ES-I3 (cell line): ENCODE measurements around the gene PTMS.
A peak's percentile ranks its signal among the peaks of the same experiment; 100 is the strongest.

Source experiments
- H3K36me3 ChIP-seq: 2 replicates; pipeline ENCODE4 v1.6.1; 2013; ENCODE audit warnings: mild to moderate bottlenecking, low read length, control low read depth, moderate library complexity; ENCODE audit not compliant: insufficient read depth
- H3K4me1 ChIP-seq: 2 replicates; pipeline ENCODE4 v1.6.1; 2013; ENCODE audit warnings: mild to moderate bottlenecking, control low read depth, low read length; ENCODE audit not compliant: insufficient read depth
- H3K9ac ChIP-seq: 2 replicates; pipeline ENCODE4 v1.6.1; 2013; ENCODE audit warnings: low read depth, mild to moderate bottlenecking, low read length, moderate library complexity
- H3K9me3 ChIP-seq: 2 replicates; pipeline ENCODE4 v1.6.1; 2013; ENCODE audit warnings: mild to moderate bottlenecking, low read length, moderate library complexity; ENCODE audit not compliant: control insufficient read depth, insufficient read depth

PTMS gene

DNA sequence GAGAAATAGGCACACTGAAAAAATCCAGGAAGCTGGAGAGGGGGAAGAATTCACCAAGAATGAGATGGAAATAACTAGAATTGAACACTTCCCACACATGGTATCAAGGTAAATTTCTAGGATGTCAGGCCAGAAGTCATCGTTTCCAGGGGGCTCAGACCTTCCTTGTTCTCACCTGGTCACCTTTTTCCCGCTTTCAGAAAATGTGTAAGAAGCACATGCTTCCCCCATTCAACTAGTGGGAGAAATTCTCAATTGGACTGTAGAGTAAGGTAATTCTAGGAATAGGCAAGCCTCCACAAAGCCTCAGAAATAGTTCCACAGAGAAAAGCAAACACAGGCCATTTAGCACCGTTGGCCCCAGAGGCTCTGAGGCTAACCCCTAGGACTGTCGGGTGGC, 2.8 kb upstream of the PTMS start:
- no peaks in the 10 kb centered on the region for H3K9me3 ChIP-seq
- peak overlapping the region; percentile 36 for H3K9ac ChIP-seq
- H3K36me3 ChIP-seq = no peaks in the 10 kb centered on the region
- H3K4me1 ChIP-seq = peaks cover 21% of the 10 kb centered on the region

DNA sequence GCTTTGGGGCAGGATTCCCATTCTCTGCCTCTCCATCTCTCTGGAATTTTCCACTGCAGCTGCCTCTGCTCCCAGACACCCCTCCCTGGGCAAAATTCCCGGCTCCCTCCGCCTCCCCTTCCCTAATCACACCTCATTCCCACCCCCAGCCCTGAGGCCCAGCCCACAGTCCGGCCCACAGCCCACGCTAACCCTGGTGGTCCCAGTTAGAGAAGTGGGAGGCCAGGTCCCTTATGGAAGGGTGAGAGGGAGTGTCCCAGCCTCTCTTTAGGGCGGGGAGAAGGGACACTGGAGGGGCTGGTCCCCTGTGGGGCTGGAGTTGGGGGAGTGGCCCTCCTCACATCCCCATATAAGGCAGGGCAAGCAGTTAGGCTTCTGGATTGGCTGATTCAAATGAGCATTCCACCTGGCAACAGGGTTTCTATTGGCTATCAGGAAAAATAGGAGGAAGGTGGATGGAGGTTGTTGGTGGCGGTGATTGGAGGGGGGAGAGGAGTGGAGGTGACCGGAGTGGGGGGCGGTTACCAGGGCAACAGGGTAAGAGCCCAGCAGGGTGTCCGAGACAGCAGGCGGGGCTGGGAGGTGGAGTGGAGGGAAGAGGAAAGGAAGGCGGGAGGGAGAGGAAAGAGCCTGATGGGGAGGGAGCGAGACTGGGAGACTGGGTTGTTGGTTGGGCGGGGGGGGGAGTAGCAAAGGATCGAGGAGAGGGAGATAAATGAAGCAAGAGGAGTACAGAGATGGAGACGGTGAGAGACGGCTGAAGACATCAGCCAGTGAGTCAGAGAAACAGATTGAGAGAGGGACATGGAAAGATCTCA, 1.9 kb upstream of the PTMS start:
- Histone ChIP-seq H3K9me3 (no peaks in the 10 kb centered on the region), H3K9ac (peak overlapping the region; percentile 36), H3K4me1 (peaks cover 22% of the 10 kb centered on the region), H3K36me3 (no peaks in the 10 kb centered on the region)

DNA sequence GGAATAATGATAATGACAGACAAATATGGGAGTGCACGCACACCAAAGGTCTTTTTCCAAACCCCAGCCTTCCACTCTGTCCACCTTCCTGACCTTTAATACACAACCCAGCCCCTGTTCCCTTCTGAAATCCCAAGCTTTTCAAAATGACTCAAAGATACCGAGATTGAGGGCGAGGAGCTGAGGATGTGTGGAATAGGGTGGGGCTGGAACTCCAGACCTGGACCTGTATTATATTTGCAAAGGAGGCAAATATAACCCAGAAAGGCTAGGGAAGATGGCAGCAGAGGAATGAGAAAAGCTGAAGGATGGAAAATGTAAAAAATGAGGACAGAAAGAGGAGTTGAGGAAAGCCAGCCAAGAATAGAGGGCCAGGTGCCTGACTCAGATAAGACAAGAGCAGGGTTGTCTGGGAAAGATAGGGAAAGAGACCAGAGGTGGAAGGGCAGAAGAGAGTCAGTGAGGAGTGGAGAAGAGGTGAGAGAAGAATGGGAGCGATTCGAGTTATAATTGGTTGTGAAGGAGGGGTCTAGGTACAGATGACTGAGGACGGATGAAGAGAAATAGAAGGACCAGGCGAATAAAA, 1.0 kb upstream of the PTMS start:
- Histone ChIP-seq H3K9me3 (no peaks in the 10 kb centered on the region), H3K36me3 (no peaks in the 10 kb centered on the region), H3K4me1 (peaks cover 25% of the 10 kb centered on the region), H3K9ac (peak overlapping the region; percentile 83)

DNA sequence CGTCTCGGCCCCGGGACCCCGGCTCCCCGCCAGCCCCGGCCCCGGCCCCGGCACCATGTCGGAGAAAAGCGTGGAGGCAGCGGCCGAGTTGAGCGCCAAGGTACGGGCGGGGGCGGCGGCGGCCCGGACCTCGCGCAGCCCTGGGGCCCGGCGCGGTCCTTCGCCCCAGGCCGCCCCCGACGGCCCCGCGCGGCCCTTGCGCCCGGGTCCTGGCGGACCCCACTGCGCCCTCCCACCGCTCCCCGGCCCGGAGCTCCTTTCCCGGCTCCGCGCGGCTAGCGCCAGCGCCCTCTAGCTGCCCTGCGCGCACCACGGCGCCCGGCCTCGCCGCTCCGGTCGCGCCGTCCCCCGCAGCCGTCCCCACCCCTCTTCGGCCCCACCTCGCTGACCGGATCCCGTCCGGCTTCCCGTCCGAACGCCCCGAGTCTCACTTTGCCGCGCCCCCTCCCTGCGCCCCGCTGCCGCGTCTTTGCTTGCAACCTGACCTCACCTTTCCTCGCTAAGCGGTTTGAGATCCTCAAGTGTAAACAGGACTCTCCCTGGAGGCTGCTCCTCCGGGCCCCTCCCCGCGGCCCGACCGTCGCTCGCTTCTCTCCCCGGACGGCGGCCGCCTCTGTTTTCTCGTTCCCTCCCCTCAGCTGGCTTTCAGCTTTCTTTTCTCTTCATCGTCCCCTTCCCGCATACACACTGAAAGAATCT, 637 bp downstream of the PTMS start:
- H3K9me3 ChIP-seq = no peaks in the 10 kb centered on the region
- H3K9ac ChIP-seq = peak overlapping the region; percentile 83
- no peaks in the 10 kb centered on the region for H3K36me3 ChIP-seq
- peaks cover 25% of the 10 kb centered on the region for H3K4me1 ChIP-seq

DNA sequence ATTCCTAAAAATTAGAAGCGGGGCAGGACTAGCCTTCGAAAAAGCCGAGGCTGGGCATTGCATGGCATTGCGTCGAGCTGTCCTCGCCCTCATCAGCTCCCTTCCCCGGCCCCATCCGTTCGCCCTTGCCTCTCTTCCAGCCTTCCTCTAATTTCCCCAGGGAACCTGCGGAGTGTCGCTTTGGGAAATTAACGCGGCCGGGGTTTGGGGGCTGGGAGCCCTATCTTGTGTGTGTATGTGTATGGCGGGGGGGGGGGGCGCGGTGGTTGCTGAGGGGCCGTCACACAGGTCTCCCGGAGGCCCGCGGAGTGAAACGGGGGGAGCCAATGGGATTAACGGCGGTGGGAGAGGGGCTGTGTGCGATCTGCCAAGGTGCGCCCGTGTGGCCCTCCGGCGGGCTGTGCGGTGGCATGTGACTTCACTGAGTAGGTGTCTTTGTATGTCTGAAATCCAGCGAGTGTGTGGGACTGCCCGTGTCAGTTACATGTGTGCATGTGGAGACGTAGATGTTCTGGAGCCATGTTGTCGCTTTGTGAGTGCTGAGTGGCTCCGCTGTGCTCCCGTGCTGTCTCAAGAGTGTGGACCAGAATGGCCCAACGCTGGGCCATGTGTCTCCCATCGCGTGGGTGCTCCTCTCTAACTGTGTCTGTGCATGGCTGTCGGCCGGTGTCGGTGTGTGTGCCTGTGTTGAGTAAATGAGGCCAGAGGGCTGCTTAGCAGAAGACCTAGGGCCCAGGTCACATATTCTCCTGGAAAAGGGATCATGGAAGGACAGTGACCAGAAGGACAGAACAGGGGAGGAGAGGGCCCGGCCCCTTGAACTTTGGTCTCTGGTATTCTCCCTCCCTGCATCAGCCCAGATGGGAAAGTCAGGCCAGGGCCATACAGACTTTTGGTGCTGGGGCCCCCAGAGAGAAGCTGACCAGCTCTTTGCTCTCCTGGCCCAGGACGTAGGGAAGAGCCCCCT, 1.5 kb downstream of the PTMS start:
- Histone ChIP-seq H3K36me3 (no peaks in the 10 kb centered on the region), H3K9me3 (no peaks in the 10 kb centered on the region), H3K4me1 (peaks cover 25% of the 10 kb centered on the region)

DNA sequence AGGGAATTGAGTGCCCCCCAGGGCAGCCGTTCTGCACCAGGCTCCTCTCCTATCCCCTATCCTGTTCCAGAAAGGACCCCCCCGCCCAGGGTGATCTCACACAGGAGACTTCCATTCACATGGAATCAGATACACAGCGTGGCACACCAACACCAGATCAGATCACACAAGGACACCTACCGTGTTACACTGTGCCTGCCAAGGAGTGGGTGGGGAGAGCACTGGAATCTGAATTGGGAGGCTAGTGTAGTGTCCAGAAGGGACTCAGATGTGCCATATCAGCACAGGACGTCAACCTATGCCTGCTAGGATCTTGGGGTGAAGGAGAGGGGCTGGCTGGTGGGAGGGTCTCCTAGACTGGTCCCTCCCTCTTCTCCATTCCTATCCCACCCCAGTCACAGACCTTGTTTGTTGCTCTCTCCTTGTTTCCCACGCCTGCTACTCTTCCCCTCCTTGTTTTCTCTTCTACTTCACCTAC, 2.3 kb downstream of the PTMS start:
- Histone ChIP-seq H3K9ac (peak overlapping the region; percentile 83), H3K4me1 (peaks cover 29% of the 10 kb centered on the region), H3K36me3 (no peaks in the 10 kb centered on the region), H3K9me3 (no peaks in the 10 kb centered on the region)

More for the DNA sequence above, 1.5 kb downstream of the PTMS start:
- H3K9ac ChIP-seq = peak overlapping the region; percentile 83

DNA sequence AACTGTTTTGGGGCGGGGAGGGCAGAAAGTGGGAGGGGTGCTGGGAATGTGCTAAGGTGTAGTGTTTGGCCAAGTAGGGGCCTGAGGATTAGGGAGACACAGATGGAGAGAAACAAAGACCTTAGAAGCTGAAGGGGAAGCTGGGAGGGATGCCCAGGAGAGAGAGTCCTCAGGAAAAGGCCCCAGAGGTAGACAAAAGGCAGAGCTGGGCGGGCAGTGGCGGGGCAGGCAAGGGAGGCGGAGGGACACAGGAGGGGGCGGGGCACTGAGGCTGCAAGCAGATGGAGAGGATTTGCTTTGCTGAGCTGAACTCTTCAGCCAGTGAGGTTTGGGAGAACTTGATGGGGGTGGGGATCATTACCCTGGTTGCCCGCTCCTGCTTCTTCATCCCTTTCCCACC, 2.8 kb downstream of the PTMS start:
- no peaks in the 10 kb centered on the region for H3K9me3 ChIP-seq

DNA sequence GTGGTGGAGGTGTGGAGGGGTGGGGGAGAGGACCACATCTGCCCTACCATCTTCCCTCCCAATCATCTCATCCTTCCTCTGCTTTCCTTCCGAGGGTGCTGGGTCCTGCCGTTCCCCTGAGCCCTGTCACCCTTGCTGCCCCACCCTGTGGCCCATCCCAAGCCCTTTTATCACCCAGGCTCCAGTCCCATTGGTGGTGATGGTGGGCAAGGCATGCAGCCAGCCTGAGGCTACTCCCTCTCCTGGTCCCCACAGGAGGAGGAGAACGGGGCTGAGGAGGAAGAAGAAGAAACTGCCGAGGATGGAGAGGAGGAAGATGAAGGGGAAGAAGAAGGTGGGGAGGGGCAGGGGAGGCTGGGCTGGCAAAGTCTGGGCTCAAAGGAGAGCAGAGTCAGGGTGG, 3.5 kb downstream of the PTMS start:
- peaks cover 26% of the 10 kb centered on the region for H3K4me1 ChIP-seq
- H3K36me3 ChIP-seq = no peaks in the 10 kb centered on the region
- H3K9ac ChIP-seq = no peak overlapping the region
- H3K9me3 ChIP-seq = no peaks in the 10 kb centered on the region

More for the DNA sequence above, 2.8 kb downstream of the PTMS start:
- Histone ChIP-seq H3K4me1 (peaks cover 23% of the 10 kb centered on the region), H3K36me3 (no peaks in the 10 kb centered on the region), H3K9ac (peak overlapping the region; percentile 83)

DNA sequence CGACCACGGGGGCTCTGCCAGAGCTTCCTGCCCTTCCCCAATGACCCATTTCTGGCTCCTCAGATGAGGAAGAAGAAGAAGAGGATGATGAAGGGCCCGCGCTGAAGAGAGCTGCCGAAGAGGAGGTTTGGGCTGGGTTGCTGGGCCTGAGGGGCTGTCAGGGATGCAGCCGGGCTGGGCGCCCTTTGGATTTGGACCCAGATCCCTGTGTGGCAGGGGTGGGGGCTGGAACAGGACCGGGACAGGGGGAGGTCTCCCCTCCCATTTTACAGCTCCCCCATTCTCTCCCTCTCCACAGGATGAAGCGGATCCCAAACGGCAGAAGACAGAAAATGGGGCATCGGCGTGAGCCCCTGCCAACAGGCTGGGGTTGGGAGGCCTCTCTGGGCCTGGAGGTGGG, 3.9 kb downstream of the PTMS start:
- H3K9me3 ChIP-seq = no peaks in the 10 kb centered on the region
- H3K4me1 ChIP-seq = peaks cover 22% of the 10 kb centered on the region
- H3K36me3 ChIP-seq = no peaks in the 10 kb centered on the region
- H3K9ac ChIP-seq = no peak overlapping the region

DNA sequence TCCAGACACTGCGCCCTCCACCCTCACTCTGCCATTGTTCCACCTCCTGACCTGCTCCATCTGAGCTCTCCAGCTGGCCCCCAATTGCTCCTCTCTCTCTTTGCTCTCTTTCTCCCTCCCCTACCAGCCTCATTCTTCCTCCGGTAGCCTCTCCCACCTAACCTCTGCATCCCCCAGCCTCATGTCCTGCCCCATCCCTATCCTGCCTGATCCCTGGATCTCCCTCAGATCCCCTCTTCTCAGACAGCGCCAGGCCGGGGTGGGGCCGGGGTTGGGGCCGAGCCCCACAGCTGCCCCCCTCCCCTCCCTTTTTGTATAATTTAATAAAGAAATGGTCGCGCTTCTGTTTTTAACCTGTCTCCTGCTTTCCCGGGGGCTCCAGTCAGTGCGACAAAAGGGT, 4.4 kb downstream of the PTMS start:
- Histone ChIP-seq H3K9ac (no peak overlapping the region), H3K9me3 (no peaks in the 10 kb centered on the region), H3K4me1 (peaks cover 21% of the 10 kb centered on the region), H3K36me3 (no peaks in the 10 kb centered on the region)

DNA sequence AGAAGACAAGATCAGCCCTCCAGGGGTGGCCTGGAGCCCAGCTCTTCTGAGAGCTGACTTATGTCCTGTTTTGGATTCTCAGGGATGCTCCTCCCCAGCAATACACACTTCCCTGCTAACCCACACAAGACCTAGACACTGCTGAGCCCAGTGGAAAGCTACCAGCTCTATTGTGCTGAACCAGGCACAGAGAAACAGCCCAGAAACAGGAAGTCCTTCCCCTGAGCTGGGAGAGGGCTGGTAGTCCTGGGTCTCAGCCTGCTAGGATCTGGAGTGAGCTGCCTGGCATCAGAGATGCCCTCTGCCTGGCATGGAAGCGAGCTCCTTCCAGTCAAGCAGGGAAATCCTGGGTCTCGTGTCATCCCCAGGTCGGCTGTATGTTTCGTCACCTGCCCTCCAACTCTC, 4.9 kb downstream of the PTMS start:
- Histone ChIP-seq H3K9me3 (no peaks in the 10 kb centered on the region), H3K9ac (no peak overlapping the region), H3K36me3 (no peaks in the 10 kb centered on the region), H3K4me1 (peaks cover 21% of the 10 kb centered on the region)

DNA sequence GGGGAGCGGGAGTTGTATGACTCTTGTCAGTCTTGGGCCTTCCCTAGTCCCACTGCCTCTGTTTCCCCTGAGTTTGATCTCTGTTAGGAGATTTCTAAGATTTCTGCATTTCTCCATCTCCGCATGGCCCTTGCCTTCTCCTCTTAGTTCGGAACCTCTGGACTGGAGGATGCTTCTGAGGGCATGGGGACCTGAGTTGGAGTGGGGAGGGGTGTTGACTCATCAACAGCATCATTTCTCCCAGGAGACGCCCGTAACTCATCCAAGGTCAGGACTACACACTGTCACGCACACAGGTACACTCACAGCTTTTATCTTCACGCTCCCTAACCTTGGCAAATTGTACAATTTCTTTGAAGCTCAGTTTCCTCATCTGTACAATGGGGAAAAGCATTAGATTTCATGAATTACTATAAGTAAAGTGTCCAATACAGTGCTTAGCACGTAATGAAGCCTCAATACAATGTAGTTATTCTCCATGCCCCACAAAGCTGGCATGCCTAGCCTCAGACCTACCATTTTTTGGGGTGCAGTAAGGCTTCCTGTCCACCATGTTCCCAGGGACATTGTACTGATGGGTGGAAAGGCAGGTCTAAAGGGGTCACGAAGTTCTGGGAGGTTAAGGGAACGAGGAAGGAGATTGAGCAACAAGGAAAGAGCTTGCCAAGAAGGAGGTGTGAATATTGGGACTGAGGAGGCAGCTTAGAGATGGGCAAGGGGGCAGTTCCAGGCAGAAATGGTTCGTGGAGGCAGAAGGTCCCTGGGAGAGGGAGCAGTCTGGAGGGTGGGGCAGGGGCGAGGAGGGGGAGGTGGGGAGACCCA, 5.6 kb downstream of the PTMS start:
- Histone ChIP-seq H3K9me3 (no peaks in the 10 kb centered on the region), H3K36me3 (no peaks in the 10 kb centered on the region), H3K4me1 (peaks cover 21% of the 10 kb centered on the region), H3K9ac (no peak overlapping the region)

DNA sequence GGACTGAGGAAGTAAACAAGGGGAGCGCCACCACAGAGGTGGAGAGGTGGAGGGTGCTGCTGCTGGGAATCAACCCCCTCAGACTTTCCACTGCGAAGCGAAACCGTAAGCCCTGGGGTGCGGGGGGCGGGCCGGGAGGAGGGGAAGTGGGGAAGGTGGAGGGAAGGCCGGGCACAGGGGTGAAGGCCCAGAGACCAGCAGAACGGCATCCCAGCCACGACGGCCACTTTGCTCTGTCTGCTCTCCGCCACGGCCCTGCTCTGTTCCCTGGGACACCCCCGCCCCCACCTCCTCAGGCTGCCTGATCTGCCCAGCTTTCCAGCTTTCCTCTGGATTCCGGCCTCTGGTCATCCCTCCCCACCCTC, 6.2 kb downstream of the PTMS start, which contains the start of gene LAG3:
LAG3 (plus strand) TSS at position 190 of the 365 bp plus-strand sequence. CDS start 333 bp downstream, outside the sequence.
- no peaks in the 10 kb centered on the region for H3K36me3 ChIP-seq
- H3K9ac ChIP-seq = peak within 1 kb of the TSS; percentile 39

More for the DNA sequence above, 6.2 kb downstream of the PTMS start, which contains the start of gene LAG3:
- Histone ChIP-seq H3K4me1 (peaks cover 21% of the 10 kb centered on the region), H3K9me3 (no peaks in the 10 kb centered on the region)
